ENCODE data around the gene EIF2D. TPM values are rescaled to one million over a fixed set of nuclear protein-coding genes. Genes with fewer than 3 reads are reported as not detected.
A peak's percentile ranks its signal among the peaks of the same experiment; 100 is the strongest.
"Not testable (repeated sequence)": the region's sequence is repeated elsewhere in the genome, so short reads cannot be mapped to it uniquely, and the experiment has no call there.

EIF2D gene
- total and polyA plus RNA-seq, 5 donors, result 23.0 to 28.0 (median 25.0) TPM

DNA sequence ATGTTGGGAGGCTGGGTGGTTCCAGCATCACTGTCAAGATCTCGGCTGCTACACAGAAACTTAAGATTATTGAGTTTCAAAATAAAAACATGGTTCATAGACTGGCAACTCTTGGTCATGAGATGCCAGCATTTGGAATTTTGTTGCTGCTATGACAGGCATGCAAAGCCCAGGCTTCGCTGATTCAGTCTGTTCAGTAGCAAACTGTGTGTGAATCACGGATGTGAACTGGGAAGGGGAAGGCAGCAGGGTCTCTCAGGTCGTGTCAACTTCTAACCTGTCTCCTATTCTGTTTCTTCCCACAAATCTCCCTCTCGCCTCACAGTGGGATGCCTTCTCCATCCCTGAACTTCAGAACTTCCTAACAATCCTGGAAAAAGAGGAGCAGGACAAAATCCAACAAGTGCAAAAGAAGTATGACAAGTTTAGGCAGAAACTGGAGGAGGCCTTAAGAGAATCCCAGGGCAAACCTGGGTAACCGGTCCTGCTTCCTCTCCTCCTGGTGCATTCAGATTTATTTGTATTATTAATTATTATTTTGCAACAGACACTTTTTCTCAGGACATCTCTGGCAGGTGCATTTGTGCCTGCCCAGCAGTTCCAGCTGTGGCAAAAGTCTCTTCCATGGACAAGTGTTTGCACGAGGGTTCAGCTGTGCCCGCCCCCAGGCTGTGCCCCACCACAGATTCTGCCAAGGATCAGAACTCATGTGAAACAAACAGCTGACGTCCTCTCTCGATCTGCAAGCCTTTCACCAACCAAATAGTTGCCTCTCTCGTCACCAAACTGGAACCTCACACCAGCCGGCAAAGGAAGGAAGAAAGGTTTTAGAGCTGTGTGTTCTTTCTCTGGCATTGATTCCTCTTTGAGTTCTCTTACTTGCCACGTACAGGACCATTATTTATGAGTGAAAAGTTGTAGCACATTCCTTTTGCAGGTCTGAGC lies 25.5 kb downstream of the EIF2D start:
- H3K4me3 ChIP-seq (ENCODE audit: low read length), result no peak overlapping the region
- H3K9me3 ChIP-seq (ENCODE audit: control insufficient read depth, low read length), result no peaks in the 10 kb centered on the region
- ATAC-seq (no peak), DNase-seq (no peak)
- intact Hi-C loops (cut with DNase I), result no loop called here
- 78% methylated on average over 13 of the region's 13 CpGs for WGBS
- H3K4me1 ChIP-seq (ENCODE audit: control insufficient read depth, insufficient read depth, low read length), result no peaks in the 10 kb centered on the region
- no peaks in the 10 kb centered on the region for H3K27me3 ChIP-seq (ENCODE audit: control insufficient read depth, insufficient read depth)
- no peak overlapping the region for H3K27ac ChIP-seq (ENCODE audit: low read length)

DNA sequence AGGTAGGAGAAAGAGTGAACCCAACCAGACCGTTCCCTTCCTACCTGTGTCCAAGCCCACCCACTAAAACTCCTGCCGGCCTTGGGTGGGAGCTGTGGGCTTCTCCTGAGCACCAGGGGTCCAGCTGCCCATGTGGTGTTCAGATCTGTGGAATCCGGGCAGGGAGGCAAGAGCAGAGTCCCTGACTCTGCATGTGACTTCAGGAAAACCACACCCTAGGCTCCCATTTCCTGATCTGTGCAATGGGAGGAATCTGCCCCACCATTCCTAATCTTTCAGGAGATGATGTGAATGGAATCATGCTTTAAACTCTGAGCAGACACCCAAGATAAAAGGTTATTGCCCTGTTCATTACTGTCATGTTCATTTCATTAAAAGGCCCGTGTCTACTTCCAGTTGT lies 27.6 kb downstream of the EIF2D start:
- ATAC-seq, result peak in 1 of 2 donors; percentile 64
- WGBS, result 71% methylated on average over 4 of the region's 4 CpGs
- no peak for DNase-seq
- Histone ChIP-seq H3K4me1 (ENCODE audit: control insufficient read depth, insufficient read depth, low read length) (no peaks in the 10 kb centered on the region), H3K27me3 (ENCODE audit: control insufficient read depth, insufficient read depth) (no peaks in the 10 kb centered on the region), H3K27ac (ENCODE audit: low read length) (no peak overlapping the region), H3K4me3 (ENCODE audit: low read length) (no peak overlapping the region), H3K9me3 (ENCODE audit: control insufficient read depth, low read length) (no peaks in the 10 kb centered on the region)
- intact Hi-C loops (cut with DNase I), result loop anchor here in 3 of 4 donors (2.0 to 5.0 kb wide), 5 partner anchors 37 to 107 kb away; no protein-coding TSS in a partner anchor

DNA sequence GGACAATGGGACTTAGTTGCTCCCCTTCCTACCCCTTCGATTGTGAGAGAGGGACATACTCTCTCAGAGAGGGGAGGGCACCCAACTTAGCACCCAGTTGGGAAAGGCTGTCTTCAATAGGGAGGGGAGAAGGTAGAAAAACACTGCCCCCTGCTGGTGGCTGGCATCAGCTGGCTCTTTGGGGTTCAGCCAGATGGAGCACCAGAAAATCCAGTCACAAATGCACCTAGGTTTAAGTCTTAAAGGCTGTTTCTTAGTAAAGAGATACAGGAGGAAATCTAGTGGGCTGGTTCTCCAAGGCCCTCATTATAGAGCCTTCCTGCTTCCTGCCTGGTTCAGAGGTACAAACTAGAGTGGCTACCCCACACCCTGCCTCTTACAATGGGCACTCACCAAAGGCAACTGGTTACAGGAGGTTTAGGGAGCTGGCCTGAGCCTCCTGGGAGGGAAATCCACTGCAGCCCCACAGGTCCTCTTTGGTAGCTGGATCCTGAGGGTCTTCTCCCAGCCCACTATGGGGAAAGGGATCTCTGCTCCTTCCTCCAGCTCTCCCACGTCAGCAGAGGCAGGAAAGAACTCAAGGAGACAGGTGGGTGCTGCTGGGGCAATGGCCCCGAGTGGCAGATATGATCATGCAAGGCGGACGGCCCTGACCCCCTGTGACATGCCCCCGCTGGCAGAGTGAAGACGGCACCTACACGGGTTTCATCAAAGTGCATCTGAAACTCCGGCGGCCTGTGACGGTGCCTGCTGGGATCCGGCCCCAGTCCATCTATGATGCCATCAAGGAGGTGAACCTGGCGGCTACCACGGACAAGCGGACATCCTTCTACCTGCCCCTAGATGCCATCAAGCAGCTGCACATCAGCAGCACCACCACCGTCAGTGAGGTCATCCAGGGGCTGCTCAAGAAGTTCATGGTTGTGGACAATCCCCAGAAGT lies 28.3 kb downstream of the EIF2D start:
- no peak overlapping the region for H3K4me3 ChIP-seq (ENCODE audit: low read length)
- 83% methylated on average over 16 of the region's 16 CpGs for WGBS
- H3K27ac ChIP-seq (ENCODE audit: low read length), result no peak overlapping the region
- H3K27me3 ChIP-seq (ENCODE audit: control insufficient read depth, insufficient read depth), result no peaks in the 10 kb centered on the region
- no peaks in the 10 kb centered on the region for H3K4me1 ChIP-seq (ENCODE audit: control insufficient read depth, insufficient read depth, low read length)
- ATAC-seq (peak; percentile 64 to 66), DNase-seq (peak; percentile 77 to 91 (median 87))
- H3K9me3 ChIP-seq (ENCODE audit: control insufficient read depth, low read length), result no peaks in the 10 kb centered on the region
- intact Hi-C loops (cut with DNase I), result loop anchor here (2.0 to 5.0 kb wide), 7 partner anchors 37 to 107 kb away; no protein-coding TSS in a partner anchor

DNA sequence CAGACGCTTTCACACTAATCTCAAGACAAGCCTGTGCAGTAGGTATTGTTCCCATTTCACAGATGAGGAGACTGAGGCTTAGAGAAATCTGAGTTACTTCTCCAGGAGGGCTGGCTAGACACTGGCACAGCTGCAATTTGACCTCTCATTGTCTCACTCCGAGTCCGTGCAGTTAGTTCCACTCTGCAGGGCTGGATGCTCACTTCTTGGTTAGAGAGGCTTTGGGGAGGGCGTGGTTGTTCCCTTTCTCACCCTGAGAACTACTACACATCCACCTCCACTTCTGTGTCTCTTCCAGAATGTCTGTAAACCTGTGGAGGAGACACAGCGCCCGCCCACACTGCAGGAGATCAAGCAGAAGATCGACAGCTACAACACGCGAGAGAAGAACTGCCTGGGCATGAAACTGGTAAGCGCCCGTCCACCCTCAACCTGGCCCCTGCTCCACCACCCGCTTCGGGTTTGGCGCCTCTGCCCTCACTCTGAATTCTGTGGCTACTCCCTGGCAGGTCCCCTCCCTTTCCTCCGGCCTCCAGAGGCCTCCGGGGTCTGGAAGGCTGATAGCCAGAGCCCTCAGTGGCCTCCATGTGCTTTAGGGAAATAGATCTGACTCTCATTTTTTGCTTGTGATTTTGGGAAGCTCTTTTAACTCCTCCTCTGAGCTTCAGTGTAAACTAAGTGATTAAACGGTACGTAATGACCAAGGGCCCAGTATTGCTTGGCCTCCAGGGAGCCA lies 29.1 kb downstream of the EIF2D start:
- DNase-seq, result no peak
- H3K9me3 ChIP-seq (ENCODE audit: control insufficient read depth, low read length), result no peaks in the 10 kb centered on the region
- H3K4me3 ChIP-seq (ENCODE audit: low read length), result no peak overlapping the region
- 72% methylated on average over 18 of the region's 18 CpGs for WGBS
- H3K27me3 ChIP-seq (ENCODE audit: control insufficient read depth, insufficient read depth), result no peaks in the 10 kb centered on the region
- ATAC-seq, result no peak
- intact Hi-C loops (cut with DNase I), result loop anchor here (2.0 to 5.0 kb wide), 6 partner anchors 36 to 106 kb away; no protein-coding TSS in a partner anchor
- H3K4me1 ChIP-seq (ENCODE audit: control insufficient read depth, insufficient read depth, low read length), result no peaks in the 10 kb centered on the region
- H3K27ac ChIP-seq (ENCODE audit: low read length), result no peak overlapping the region

DNA sequence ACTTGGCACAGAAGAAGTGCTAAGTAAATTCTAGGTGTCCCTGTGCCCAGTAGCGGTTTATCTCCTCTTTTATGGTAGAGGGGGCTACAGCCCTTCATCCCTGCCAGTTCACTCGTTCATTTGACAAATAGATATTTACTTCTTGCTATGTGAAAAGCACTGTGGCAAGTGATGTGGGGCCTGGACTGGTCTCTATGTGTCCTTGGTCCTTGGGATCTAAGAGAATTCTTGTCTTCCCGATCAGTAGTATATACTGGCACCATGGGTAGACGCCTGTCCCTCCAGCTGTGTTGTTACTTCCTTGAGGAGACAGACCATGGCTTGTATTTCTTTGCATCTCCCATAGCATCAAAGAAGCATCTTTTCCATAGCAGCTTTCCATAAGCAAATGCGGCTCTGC lies 29.7 kb downstream of the EIF2D start:
- Histone ChIP-seq H3K4me3 (ENCODE audit: low read length) (no peak overlapping the region), H3K27me3 (ENCODE audit: control insufficient read depth, insufficient read depth) (no peaks in the 10 kb centered on the region), H3K9me3 (ENCODE audit: control insufficient read depth, low read length) (no peaks in the 10 kb centered on the region), H3K4me1 (ENCODE audit: control insufficient read depth, insufficient read depth, low read length) (no peaks in the 10 kb centered on the region), H3K27ac (ENCODE audit: low read length) (no peak overlapping the region)
- intact Hi-C loops (cut with DNase I), result loop anchor here (2.0 to 5.0 kb wide), 6 partner anchors 35 to 105 kb away; no protein-coding TSS in a partner anchor
- ATAC-seq (no peak), DNase-seq (no peak)
- 87% methylated on average over 5 of the region's 5 CpGs for WGBS

DNA sequence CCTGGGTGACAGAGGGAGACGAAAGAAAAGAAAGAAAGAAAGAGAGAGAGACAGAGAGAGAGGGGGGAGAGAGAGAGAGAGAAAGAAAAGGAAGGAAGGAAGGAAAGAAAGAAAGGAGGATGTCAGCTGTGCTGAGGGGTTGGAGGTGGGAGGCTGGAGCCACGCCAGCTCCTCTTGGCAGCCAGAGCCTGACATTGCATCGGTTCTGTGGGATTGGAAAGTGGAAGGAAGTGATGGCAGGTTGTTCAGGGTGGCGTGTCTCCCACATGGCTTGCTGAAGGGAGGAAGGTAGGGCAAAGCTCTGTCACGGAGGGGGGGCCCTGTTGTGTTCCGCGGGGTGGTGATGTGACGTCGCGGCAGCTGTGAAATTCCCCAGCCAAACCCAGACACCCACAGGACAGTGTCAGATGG lies 30.7 kb downstream of the EIF2D start:
- DNase-seq, result peak in 1 of 3 donors; percentile 54

DNA sequence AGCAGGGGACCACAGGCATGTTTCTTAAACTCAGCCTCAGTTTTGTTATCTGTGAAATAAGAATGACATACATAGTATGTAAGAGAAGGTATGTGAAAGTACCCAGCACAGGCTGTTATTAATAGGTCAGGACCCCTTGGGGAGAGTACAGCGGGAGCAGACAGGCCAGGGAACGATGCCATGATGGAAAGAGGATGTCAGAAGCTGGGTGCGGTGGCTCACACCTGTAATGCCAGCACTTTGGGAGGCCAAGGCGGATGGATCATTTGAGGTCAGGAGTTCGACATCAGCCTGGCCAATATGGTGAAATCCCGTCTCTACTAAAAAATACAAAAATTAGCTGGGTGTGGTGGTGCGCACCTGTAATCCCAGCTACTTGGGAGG lies 31.2 kb downstream of the EIF2D start:
- intact Hi-C loops (cut with DNase I), result loop anchor here in 3 of 4 donors (5.0 kb wide), 4 partner anchors 34 to 104 kb away; no protein-coding TSS in a partner anchor

More for the DNA sequence above, 30.7 kb downstream of the EIF2D start:
- no peaks in the 10 kb centered on the region for H3K9me3 ChIP-seq (ENCODE audit: control insufficient read depth, low read length)
- WGBS, result 37% methylated on average over 10 of the region's 10 CpGs
- H3K27ac ChIP-seq (ENCODE audit: low read length), result no peak overlapping the region
- no peaks in the 10 kb centered on the region for H3K27me3 ChIP-seq (ENCODE audit: control insufficient read depth, insufficient read depth)
- H3K4me3 ChIP-seq (ENCODE audit: low read length), result no peak overlapping the region
- peak; percentile 2 to 12 for ATAC-seq
- intact Hi-C loops (cut with DNase I), result loop anchor here in 3 of 4 donors (5.0 kb wide), 4 partner anchors 34 to 104 kb away; no protein-coding TSS in a partner anchor
- H3K4me1 ChIP-seq (ENCODE audit: control insufficient read depth, insufficient read depth, low read length), result no peaks in the 10 kb centered on the region

DNA sequence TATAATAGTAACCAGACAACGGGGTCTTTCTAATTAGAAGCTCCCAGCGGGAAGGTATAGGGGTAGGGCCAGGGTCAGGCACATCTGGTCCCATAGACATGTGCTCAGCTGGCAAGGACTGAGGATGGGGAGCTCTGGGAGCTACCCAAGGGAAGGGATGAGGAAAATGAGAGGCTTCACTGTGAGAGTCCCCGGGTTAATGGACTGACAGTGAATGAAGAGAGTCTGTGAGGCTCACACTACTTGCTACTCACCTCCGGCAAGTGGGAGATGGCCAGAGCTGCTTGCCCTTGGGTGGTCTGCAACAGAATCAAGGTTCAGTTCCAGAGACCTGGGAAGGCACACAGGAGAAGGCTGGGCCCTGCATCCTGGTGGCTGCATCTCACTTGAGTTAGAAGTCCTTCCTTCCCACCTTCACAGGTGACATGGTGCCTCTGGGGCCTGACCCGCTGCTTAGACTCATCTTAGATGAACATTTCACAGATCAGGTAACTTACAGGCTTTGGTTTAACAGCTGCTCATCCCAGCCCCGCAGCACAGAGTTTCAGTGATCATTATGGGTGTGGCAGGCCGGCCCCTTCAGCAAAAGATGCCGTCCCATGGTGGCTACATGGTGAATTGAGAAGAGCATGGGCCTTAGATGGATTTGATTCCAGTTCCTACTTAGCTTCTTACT lies 31.7 kb downstream of the EIF2D start:
- Histone ChIP-seq H3K4me3 (ENCODE audit: low read length) (no peak overlapping the region), H3K9me3 (ENCODE audit: control insufficient read depth, low read length) (no peaks in the 10 kb centered on the region), H3K27me3 (ENCODE audit: control insufficient read depth, insufficient read depth) (no peaks in the 10 kb centered on the region), H3K4me1 (ENCODE audit: control insufficient read depth, insufficient read depth, low read length) (peaks cover 6% of the 10 kb centered on the region), H3K27ac (ENCODE audit: low read length) (no peak overlapping the region)
- no peak for DNase-seq
- WGBS, result 94% methylated on average over 8 of the region's 8 CpGs
- intact Hi-C loops (cut with DNase I), result loop anchor here in 3 of 4 donors (5.0 kb wide), 4 partner anchors 33 to 103 kb away; no protein-coding TSS in a partner anchor
- no peak for ATAC-seq

More for the DNA sequence above, 31.2 kb downstream of the EIF2D start:
- 96% methylated on average over 7 of the region's 7 CpGs for WGBS
- H3K27ac ChIP-seq (ENCODE audit: low read length); H3K9me3 ChIP-seq (ENCODE audit: control insufficient read depth, low read length); H3K27me3 ChIP-seq (ENCODE audit: control insufficient read depth, insufficient read depth); ATAC-seq; H3K4me1 ChIP-seq (ENCODE audit: control insufficient read depth, insufficient read depth, low read length); DNase-seq; H3K4me3 ChIP-seq (ENCODE audit: low read length): not testable (repeated sequence)

DNA sequence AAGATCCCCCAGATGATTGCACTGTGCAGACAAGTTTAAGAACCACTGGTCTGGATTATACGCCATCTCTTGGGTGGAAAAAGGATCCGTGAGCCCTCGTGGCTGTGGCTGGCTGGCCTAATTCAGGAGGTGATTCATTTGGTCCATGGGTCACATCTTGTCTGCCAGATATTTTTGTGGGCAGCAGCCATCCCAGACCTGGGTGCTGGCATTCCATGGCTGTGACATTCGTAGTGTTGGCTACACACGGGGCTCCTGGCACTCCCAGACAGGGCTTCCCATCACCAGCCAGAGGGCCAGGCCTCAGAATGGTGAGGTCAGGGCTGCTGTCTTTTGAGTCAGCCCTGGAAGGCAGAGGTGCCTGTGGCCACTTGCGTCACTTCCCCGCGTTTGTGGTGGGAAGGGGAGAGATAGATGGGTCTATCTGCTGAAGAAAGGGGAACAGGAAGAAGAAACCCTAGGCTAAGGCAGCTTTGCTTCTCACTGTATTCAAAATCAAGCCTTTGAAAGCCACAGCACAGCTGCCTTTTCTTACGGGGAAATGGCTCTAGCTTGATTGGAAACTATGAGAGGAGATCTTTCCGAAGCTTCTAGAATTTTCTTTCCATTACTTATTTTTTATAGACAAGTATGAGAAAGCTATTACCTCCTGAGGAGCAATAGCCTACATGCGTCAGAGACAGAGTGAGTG lies 32.4 kb downstream of the EIF2D start:
- peak; percentile 28 to 47 for ATAC-seq
- H3K4me1 ChIP-seq (ENCODE audit: control insufficient read depth, insufficient read depth, low read length), result peaks cover 11% of the 10 kb centered on the region

More for the DNA sequence above, 32.4 kb downstream of the EIF2D start:
- Histone ChIP-seq H3K27ac (ENCODE audit: low read length) (no peak overlapping the region), H3K27me3 (ENCODE audit: control insufficient read depth, insufficient read depth) (no peaks in the 10 kb centered on the region), H3K9me3 (ENCODE audit: control insufficient read depth, low read length) (no peaks in the 10 kb centered on the region), H3K4me3 (ENCODE audit: low read length) (no peak overlapping the region)
- 73% methylated on average over 11 of the region's 11 CpGs for WGBS
- intact Hi-C loops (cut with DNase I), result loop anchor here in 3 of 4 donors (5.0 kb wide), 4 partner anchors 33 to 103 kb away; no protein-coding TSS in a partner anchor
- peak; percentile 75 to 84 (median 80) for DNase-seq
